ENCODE results near the gene EXOC6.
A peak's percentile ranks its signal among the peaks of the same experiment; 100 is the strongest.

EXOC6 gene

GRCh38 chr10:92873029-92873428 lies 24.7 kb downstream of the EXOC6 start:
- Mint-ChIP-seq H3K9me3 (no peaks in the 10 kb centered on the region), H3K27ac (no peak overlapping the region), H3K4me3 (no peak overlapping the region), H3K27me3 (ENCODE audit: low read depth, poor library complexity) (peaks cover 3% of the 10 kb centered on the region), H3K4me1 (no peaks in the 10 kb centered on the region), H3K36me3 (ENCODE audit: low read depth) (no peaks in the 10 kb centered on the region)
- no peak for DNase-seq
- TF ChIP-seq, protein P1, sequence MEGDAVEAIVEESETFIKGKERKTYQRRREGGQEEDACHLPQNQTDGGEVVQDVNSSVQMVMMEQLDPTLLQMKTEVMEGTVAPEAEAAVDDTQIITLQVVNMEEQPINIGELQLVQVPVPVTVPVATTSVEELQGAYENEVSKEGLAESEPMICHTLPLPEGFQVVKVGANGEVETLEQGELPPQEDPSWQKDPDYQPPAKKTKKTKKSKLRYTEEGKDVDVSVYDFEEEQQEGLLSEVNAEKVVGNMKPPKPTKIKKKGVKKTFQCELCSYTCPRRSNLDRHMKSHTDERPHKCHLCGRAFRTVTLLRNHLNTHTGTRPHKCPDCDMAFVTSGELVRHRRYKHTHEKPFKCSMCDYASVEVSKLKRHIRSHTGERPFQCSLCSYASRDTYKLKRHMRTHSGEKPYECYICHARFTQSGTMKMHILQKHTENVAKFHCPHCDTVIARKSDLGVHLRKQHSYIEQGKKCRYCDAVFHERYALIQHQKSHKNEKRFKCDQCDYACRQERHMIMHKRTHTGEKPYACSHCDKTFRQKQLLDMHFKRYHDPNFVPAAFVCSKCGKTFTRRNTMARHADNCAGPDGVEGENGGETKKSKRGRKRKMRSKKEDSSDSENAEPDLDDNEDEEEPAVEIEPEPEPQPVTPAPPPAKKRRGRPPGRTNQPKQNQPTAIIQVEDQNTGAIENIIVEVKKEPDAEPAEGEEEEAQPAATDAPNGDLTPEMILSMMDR (IDR thresholded peaks at IDR 0.05) = no peak

DNA sequence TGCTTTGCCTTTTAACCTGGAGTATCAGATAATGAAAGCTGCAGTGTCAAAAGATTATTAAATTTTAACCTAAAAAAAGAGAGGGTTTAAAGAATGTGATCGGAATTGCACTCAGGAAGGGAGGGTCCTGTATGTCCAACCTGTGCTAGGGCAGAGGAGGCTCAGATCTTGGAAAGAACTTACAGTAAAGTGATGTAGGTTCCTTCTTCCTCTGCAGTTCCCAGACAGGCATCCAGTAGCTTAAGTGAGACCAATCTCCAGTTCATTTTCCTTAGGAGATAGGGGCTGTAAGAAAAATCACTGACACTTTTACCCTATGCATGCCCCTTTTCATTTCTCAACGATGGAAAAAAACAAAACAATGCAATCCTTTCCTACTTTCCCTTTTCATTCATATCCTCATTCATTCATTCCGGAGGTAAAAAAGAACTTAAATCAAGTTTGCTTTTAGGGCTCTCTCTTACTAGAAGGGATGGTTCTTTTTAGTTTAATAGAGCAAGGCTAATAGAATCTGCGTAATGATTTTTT lies 28.3 kb downstream of the EXOC6 start:
- no peaks in the 10 kb centered on the region for H3K9me3 Mint-ChIP-seq
- H3K27me3 Mint-ChIP-seq (ENCODE audit: low read depth, poor library complexity) = peaks cover 13% of the 10 kb centered on the region
- H3K36me3 Mint-ChIP-seq (ENCODE audit: low read depth) = no peaks in the 10 kb centered on the region
- H3K4me3 Mint-ChIP-seq = no peak overlapping the region
- H3K4me1 Mint-ChIP-seq = no peaks in the 10 kb centered on the region
- TF ChIP-seq, protein P1 (IDR thresholded peaks at IDR 0.05) = no peak
- no peak for DNase-seq
- H3K27ac Mint-ChIP-seq = no peak overlapping the region

GRCh38 chr10:92880233-92880861 lies 32.0 kb downstream of the EXOC6 start:
- peaks cover 13% of the 10 kb centered on the region for H3K27me3 Mint-ChIP-seq (ENCODE audit: low read depth, poor library complexity)
- no peaks in the 10 kb centered on the region for H3K4me1 Mint-ChIP-seq
- no peak overlapping the region for H3K27ac Mint-ChIP-seq
- no peaks in the 10 kb centered on the region for H3K36me3 Mint-ChIP-seq (ENCODE audit: low read depth)
- no peak overlapping the region for H3K4me3 Mint-ChIP-seq
- H3K9me3 Mint-ChIP-seq = no peaks in the 10 kb centered on the region
- TF ChIP-seq, protein P1 (IDR thresholded peaks at IDR 0.05) = peak; percentile 34
- DNase-seq = no peak

- H3K9me3 Mint-ChIP-seq = no peaks in the 10 kb centered on the region
- no peak overlapping the region for H3K27ac Mint-ChIP-seq
- no peaks in the 10 kb centered on the region for H3K4me1 Mint-ChIP-seq
- H3K36me3 Mint-ChIP-seq (ENCODE audit: low read depth) = no peaks in the 10 kb centered on the region
- H3K4me3 Mint-ChIP-seq = no peak overlapping the region
- peaks cover 13% of the 10 kb centered on the region for H3K27me3 Mint-ChIP-seq (ENCODE audit: low read depth, poor library complexity)
- DNase-seq = no peak
- TF ChIP-seq, protein P1 (IDR thresholded peaks at IDR 0.05) = no peak
Measured at GRCh38 chr10:92880917-92881316, 32.6 kb downstream of the EXOC6 start.

- no peaks in the 10 kb centered on the region for H3K27me3 Mint-ChIP-seq (ENCODE audit: low read depth, poor library complexity)
- no peak overlapping the region for H3K4me3 Mint-ChIP-seq
Measured at GRCh38 chr10:92886334-92886961, 38.1 kb downstream of the EXOC6 start.

More at GRCh38 chr10:92886334-92886961, 38.1 kb downstream of the EXOC6 start:
- Mint-ChIP-seq H3K9me3 (no peaks in the 10 kb centered on the region), H3K27ac (no peak overlapping the region), H3K36me3 (ENCODE audit: low read depth) (no peaks in the 10 kb centered on the region), H3K4me1 (peaks cover 6% of the 10 kb centered on the region)
- TF ChIP-seq, protein P1 (IDR thresholded peaks at IDR 0.05) = no peak
- no peak for DNase-seq
